GM19395 (cell line): ENCODE results near the gene AFMID.

Source experiments
- ATAC-seq: cut with Tn5 transposase; IDR thresholded peaks from one replicate; pipeline ENCODE4 v1.9.1; 2021; ENCODE audit warnings: mild to moderate bottlenecking, moderate library complexity; ENCODE audit not compliant: unreplicated experiment

AFMID gene

GRCh38 chr17:78179372-78179771 is 7.8 kb upstream of the AFMID start:
- ATAC-seq, result no peak

GRCh38 chr17:78180083-78180482 is 7.1 kb upstream of the AFMID start:
- ATAC-seq, result no peak

GRCh38 chr17:78180508-78180907 is 6.7 kb upstream of the AFMID start:
- ATAC-seq, result no peak

GRCh38 chr17:78182504-78182903 is 4.7 kb upstream of the AFMID start:
- no peak for ATAC-seq

- no peak for ATAC-seq
Observed at GRCh38 chr17:78183916-78184315, 3.2 kb upstream of the AFMID start.

- ATAC-seq, result no peak
Observed at GRCh38 chr17:78184351-78184750, 2.8 kb upstream of the AFMID start.

GRCh38 chr17:78184868-78185267 is 2.3 kb upstream of the AFMID start:
- ATAC-seq, result no peak

- ATAC-seq, result no peak
Observed at GRCh38 chr17:78185981-78186691, 1.0 kb upstream of the AFMID start.

GRCh38 chr17:78196716-78197115 is 9.6 kb downstream of the AFMID start:
- ATAC-seq, result no peak

- ATAC-seq, result no peak
Observed at GRCh38 chr17:78197147-78197832, 10.1 kb downstream of the AFMID start.

GRCh38 chr17:78200451-78200850 is 13.3 kb downstream of the AFMID start:
- ATAC-seq, result no peak

GRCh38 chr17:78202666-78203065 is 15.5 kb downstream of the AFMID start:
- no peak for ATAC-seq

GRCh38 chr17:78204387-78205123 is 17.4 kb downstream of the AFMID start:
- ATAC-seq, result no peak

- ATAC-seq, result no peak
Observed at GRCh38 chr17:78205124-78205775, 18.1 kb downstream of the AFMID start.

GRCh38 chr17:78206298-78206697 is 19.1 kb downstream of the AFMID start:
- ATAC-seq, result no peak

- no peak for ATAC-seq
Observed at GRCh38 chr17:78208486-78208885, 21.3 kb downstream of the AFMID start.

GRCh38 chr17:78210111-78210510 is 22.9 kb downstream of the AFMID start:
- no peak for ATAC-seq

GRCh38 chr17:78211032-78211431 is 23.9 kb downstream of the AFMID start:
- ATAC-seq, result no peak

GRCh38 chr17:78214016-78214705 is 27.0 kb downstream of the AFMID start, which contains the start of gene BIRC5:
BIRC5 (plus strand) TSS chr17:78214253; CDS start chr17:78214317, 64 bp downstream.
- no peak for ATAC-seq

- no peak for ATAC-seq
Observed at GRCh38 chr17:78214706-78215061, 27.5 kb downstream of the AFMID start.
